ENCODE results near the gene TEF. TPM values are rescaled to one million over a fixed set of nuclear protein-coding genes. Genes with fewer than 3 reads are reported as not detected.

TEF gene
- polyA plus RNA-seq, 1 experiment: 28.7 TPM

DNA sequence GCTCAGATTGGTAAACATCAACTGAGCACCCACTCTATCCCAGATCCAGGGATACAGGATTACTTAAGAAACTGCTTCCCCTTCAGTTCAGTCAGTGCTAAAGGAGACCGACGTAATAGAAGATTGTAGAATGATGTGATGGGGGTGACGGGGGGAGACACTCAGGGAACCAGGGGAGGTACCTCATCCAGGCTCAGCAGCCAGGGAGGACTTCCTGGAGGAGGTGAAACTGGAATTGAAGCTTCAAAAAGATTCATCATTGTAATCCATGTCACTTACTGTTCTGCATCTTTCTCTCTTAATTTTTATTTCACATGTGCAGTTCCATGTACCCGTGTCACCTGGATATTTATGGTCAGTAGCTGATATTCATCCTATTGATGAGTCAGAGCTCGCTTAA lies 19.1 kb upstream of the TEF start:
- CTCF ChIA-PET: no interaction called here
- no peaks in the 10 kb centered on the region for H3K27me3 ChIP-seq (ENCODE audit: control insufficient read depth, insufficient read depth, low read length)
- H3K36me3 ChIP-seq (ENCODE audit: control insufficient read depth, insufficient read depth, low read length): peaks cover 11% of the 10 kb centered on the region
- DNase-seq (ENCODE audit: low read depth): no peak
- TF ChIP-seq, protein P1, sequence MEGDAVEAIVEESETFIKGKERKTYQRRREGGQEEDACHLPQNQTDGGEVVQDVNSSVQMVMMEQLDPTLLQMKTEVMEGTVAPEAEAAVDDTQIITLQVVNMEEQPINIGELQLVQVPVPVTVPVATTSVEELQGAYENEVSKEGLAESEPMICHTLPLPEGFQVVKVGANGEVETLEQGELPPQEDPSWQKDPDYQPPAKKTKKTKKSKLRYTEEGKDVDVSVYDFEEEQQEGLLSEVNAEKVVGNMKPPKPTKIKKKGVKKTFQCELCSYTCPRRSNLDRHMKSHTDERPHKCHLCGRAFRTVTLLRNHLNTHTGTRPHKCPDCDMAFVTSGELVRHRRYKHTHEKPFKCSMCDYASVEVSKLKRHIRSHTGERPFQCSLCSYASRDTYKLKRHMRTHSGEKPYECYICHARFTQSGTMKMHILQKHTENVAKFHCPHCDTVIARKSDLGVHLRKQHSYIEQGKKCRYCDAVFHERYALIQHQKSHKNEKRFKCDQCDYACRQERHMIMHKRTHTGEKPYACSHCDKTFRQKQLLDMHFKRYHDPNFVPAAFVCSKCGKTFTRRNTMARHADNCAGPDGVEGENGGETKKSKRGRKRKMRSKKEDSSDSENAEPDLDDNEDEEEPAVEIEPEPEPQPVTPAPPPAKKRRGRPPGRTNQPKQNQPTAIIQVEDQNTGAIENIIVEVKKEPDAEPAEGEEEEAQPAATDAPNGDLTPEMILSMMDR (IDR thresholded peaks at IDR 0.05; ENCODE audit: insufficient read depth, low read depth, low read length): no peak
- H3K4me3 ChIP-seq (ENCODE audit: low read depth, low read length): no peak overlapping the region
- POLR2A ChIA-PET: no interaction called here

DNA sequence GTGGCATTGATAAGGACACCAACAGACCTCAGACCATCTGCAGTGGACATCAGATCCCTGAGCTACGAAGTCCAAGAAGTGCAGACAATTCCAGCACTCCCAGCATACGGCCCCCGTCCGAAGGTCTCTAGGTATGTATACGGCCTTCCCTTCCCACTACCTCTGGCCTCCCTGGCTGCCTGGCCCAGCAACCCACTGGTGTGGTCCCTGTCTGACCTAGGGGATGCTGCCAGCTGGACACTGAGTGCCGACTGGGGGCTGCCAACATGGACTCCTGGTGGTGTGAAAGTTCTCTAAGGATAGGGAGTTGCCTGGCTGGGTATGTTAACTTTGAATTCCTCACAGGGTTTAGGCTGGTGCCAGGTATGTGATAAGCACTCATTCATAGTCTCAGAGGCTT lies 17.5 kb upstream of the TEF start:
- POLR2A ChIA-PET: no interaction called here

DNA sequence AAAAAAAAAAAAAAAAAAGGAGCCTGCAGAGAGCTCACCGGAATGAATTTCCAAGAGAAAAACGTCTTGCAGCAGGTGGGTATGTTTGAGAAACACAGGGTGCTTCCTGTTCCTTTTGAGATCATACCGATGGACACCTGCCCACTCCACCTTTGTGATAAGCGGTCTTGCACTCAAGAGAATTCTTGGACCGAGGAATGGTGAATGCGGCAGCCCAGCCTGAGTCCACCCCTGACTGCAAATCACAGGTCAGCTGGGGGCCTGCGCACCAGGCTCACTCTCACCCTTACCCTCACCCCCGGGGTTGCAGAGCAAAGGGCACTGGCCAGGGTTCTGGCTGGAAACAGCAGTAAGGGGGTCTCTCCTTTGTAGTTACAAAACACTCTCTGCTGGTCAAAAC lies 16.8 kb upstream of the TEF start:
- no peak for DNase-seq (ENCODE audit: low read depth)
- Histone ChIP-seq H3K4me3 (ENCODE audit: low read depth, low read length) (no peak overlapping the region), H3K27me3 (ENCODE audit: control insufficient read depth, insufficient read depth, low read length) (no peaks in the 10 kb centered on the region), H3K36me3 (ENCODE audit: control insufficient read depth, insufficient read depth, low read length) (no peaks in the 10 kb centered on the region)
- CTCF ChIA-PET: no interaction called here
- TF ChIP-seq, protein P1 (IDR thresholded peaks at IDR 0.05; ENCODE audit: insufficient read depth, low read depth, low read length): no peak
- POLR2A ChIA-PET: no interaction called here

More for the DNA sequence above, 17.5 kb upstream of the TEF start:
- DNase-seq (ENCODE audit: low read depth): no peak
- Histone ChIP-seq H3K4me3 (ENCODE audit: low read depth, low read length) (no peak overlapping the region), H3K27me3 (ENCODE audit: control insufficient read depth, insufficient read depth, low read length) (no peaks in the 10 kb centered on the region), H3K36me3 (ENCODE audit: control insufficient read depth, insufficient read depth, low read length) (no peaks in the 10 kb centered on the region)
- TF ChIP-seq, protein P1 (IDR thresholded peaks at IDR 0.05; ENCODE audit: insufficient read depth, low read depth, low read length): no peak
- CTCF ChIA-PET: no interaction called here

DNA sequence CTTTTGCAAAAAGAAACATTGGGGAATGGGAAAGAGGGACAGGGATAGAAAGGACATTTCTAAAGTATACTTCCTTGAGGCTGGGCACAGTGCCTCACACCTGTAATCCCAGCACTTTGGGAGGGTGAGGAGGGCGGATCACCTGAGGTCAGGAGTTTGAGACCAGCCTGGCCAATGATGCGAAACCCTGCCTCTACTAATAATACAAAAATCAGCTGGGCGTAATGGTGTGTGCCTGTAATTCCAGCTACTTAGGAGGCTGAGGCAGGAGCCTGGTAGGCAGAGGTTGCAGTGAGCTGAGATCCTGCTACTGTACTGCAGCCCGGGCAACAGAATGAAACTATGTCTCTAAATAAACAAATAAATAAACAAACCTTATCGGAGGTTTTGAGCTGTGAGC lies 16.3 kb upstream of the TEF start:
- H3K36me3 ChIP-seq (ENCODE audit: control insufficient read depth, insufficient read depth, low read length): no peaks in the 10 kb centered on the region
- ChIA-PET CTCF (interaction anchor here (0.6 kb wide), 1 partner anchor 170 kb away, joined by 3 read pairs; no protein-coding TSS in a partner anchor), POLR2A (no interaction called here)
- H3K4me3 ChIP-seq (ENCODE audit: low read depth, low read length): no peak overlapping the region
- no peaks in the 10 kb centered on the region for H3K27me3 ChIP-seq (ENCODE audit: control insufficient read depth, insufficient read depth, low read length)
- TF ChIP-seq, protein P1 (IDR thresholded peaks at IDR 0.05; ENCODE audit: insufficient read depth, low read depth, low read length): no peak
- DNase-seq (ENCODE audit: low read depth): no peak

DNA sequence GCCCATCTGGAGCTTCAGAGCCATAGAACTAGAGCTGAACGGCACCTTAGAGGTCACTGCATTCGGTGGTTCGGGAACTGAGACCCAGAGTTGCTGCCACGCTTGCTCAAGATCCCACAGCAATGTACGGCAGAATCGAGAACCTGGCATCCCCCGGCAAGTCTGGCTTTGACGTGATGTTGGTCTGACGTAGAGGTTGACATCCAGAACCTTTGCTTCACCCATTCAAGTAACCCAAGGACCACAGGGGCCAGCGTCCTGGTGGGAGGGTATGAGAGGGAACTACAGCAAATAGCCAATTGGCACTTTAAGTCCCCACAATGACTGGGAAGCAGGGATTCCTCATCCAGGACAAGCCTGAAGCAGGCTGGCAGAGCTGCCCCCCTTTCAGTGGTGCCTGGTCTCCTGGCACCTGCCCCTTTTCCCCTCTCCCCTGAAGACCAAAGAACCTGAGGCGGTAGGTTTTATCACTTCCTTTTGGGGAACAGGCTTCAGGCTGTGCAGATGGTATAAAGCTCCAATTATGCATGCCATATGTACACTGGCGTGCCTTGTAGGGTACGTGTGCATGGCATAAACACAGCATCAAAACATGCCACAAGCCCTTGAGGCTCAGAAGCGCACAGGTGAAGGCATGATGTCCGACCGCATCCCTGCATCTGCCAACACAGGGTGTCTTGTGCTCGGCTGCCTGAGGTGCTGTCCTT lies 15.3 kb upstream of the TEF start:
- CTCF ChIA-PET: interaction anchor here (1.0 to 1.7 kb wide), 2 partner anchors 9 to 12 kb away, joined by 4 read pairs; no protein-coding TSS in a partner anchor
- TF ChIP-seq, protein P1 (IDR thresholded peaks at IDR 0.05; ENCODE audit: insufficient read depth, low read depth, low read length): no peak
- Histone ChIP-seq H3K27me3 (ENCODE audit: control insufficient read depth, insufficient read depth, low read length) (no peaks in the 10 kb centered on the region), H3K4me3 (ENCODE audit: low read depth, low read length) (no peak overlapping the region), H3K36me3 (ENCODE audit: control insufficient read depth, insufficient read depth, low read length) (no peaks in the 10 kb centered on the region)
- POLR2A ChIA-PET: interaction anchor here (0.6 kb wide), 1 partner anchor 15 kb away, joined by 3 read pairs; the partner anchor contains the start of gene TEF
- no peak for DNase-seq (ENCODE audit: low read depth)

All from BJ (cell line).